Activated CD4-positive, alpha-beta T cell treated with anti-CD3 and anti-CD28 coated beads for 48 hours (primary cell): ENCODE measurements around the gene LRFN2.

Source experiments
- DNase-seq: peaks from one replicate; pipeline ENCODE4 v3.0.0-alpha.2; 2020

LRFN2 gene

GRCh38 chr6:40509716-40510260 is 77.4 kb downstream of the LRFN2 start:
- DNase-seq = no peak

DNA sequence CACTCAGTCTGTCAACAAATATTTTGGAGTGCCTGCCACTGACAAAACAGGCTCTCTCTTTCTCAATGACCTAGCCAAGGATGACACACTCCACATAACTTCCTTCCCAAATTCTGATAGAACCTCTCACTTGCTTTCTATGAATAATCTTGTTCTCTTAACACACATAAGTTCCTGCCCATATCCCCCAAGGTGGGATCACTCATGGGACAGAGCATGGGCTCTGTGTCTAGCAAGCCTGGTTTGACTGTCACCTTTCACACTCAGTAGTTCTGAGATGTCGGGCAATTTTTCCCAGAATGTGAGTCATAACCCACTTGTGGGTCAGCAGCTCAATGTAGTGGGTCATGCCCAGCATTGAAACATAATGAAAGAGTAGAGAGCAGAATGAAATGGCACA is 78.1 kb downstream of the LRFN2 start:
- DNase-seq = no peak

DNA sequence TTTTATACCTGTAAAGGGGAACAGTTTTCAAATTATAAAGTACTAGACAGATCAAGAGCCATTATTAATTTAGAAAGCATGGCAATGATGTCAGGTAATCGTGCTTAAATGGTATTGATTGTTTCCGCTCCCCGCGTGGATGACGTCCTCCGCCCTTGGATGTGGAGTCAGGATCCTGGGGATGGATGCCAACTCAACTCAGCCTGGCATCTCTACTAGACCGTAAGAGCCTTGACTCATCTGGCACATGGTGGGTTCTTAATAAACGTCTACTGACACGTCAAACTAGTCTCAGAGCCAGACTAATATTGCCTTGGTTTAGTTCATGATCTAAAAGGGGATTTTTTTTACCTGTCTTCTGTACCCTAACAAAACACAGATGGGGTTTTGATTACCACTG is 80.2 kb downstream of the LRFN2 start:
- no peak for DNase-seq

GRCh38 chr6:40505191-40505810 is 81.9 kb downstream of the LRFN2 start:
- DNase-seq = no peak

DNA sequence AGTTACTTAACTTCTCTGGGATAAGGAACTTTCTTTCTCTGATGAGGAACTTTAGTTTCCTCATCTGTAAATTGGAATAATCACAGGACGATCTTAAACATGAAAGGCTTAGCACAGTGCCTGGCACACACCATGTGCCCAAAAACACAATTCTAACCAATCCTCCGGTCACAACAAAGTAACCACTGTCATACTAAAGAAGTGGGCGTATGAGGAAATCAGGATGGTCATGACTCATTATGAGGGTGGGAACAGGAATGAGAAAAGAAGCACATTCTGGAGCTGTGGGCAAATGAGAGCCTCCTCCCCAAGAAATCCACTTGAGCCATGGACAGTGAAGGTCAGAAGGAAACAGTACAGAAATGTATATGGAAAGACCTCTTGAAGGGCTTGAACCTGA is 82.9 kb downstream of the LRFN2 start:
- no peak for DNase-seq

DNA sequence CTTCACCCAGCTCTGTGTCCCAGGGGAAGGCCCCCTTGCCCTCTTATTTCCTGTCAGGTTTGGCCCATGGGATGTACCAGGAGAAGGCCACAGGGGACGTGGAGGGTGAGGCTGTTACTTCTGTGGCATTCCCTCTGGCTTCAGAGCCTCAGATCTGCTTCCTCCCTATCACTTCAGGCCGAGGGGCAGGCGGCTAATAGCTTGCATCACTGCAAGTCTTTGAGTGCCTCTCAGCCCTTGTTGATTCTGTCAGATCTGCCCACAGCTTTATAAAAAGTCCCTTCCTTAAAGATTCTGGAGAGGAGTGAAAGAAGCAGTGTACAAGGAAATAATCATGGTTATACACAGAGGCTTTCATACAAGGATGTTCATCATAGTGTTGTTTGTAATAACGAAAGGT is 86.9 kb downstream of the LRFN2 start:
- DNase-seq = no peak

GRCh38 chr6:40499215-40499614 is 87.9 kb downstream of the LRFN2 start:
- DNase-seq = no peak

DNA sequence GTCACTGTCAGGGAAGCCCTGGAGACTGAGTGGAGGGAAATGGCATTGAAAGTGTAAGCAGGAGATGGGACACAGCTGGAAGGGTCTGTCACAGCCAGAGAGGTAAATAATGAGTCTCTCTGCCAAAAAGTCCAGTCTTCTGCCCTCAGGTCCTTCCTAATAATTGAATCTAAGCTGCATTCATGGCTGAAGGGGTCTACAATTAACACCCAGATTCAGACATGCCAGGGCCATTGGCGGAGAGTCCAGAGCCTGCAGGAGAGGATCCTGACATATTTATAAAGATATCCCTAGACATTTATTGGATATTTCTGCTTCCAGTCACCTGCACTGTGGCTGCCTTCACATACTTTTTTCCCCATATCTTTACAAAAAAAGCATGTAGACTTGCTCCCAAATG is 89.0 kb downstream of the LRFN2 start:
- no peak for DNase-seq

- no peak for DNase-seq
Measured at GRCh38 chr6:40492187-40492586, 95.0 kb downstream of the LRFN2 start.

DNA sequence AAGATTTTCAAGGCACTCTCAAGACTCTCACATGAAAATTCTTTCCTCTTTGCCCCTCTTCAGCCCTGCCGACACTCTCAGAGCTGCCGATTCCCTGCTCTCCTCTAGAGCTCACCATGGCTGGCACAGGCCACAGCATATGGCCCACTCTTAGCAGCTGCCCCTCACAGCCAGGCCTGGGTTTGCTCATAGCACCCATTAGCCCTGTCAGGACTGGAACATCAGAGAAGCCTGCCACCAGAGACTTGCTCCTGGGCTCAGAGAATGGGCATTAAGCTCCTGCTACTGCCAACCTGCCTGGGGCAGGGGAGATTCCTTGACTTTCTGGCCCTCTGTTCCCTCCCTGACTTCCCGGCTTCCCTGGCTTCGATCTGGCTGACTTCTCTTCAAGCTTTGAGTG is 96.7 kb downstream of the LRFN2 start:
- DNase-seq = no peak

GRCh38 chr6:40489798-40490197 is 97.4 kb downstream of the LRFN2 start:
- no peak for DNase-seq

DNA sequence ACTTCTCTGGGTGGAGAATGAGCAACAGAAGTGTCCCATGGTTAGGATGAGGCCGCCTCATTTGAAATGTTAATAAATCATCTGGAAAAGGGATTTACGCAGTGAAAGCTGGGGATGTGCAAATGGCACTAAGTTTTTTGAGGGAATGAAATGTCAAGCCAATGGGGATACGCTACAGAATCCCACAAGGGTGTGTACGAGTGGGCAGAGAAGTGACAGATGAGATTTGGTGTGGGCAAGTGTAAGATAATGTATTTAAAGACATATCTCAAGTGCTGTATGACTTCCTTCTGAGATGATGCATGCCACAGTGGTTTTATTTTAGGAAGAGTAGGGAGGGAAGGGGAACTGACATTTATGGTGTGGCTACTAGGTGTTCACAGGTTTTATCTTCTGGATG is 100.6 kb downstream of the LRFN2 start:
- DNase-seq = no peak

GRCh38 chr6:40485795-40486194 is 101.4 kb downstream of the LRFN2 start:
- no peak for DNase-seq

GRCh38 chr6:40485300-40485699 is 101.9 kb downstream of the LRFN2 start:
- DNase-seq = no peak

DNA sequence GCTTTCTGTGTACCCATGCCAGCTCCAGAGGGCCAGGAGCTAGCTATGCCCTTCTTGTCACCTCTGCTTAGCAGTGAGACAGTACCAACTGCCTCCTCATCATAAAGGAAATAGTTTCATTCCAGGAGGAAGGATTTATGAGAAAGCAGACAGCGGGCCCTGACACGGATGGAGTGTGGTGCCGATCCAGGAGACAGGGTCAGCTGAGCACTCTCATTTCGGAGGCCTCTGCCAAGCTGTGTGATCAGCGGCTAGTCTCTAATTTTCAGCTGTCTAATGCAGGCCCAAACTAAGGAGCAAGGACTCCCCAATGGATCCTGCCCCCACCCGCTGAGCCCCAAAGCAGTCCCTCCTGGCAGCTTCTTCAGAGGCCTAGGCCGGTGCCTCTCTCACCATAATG is 103.1 kb downstream of the LRFN2 start:
- no peak for DNase-seq

DNA sequence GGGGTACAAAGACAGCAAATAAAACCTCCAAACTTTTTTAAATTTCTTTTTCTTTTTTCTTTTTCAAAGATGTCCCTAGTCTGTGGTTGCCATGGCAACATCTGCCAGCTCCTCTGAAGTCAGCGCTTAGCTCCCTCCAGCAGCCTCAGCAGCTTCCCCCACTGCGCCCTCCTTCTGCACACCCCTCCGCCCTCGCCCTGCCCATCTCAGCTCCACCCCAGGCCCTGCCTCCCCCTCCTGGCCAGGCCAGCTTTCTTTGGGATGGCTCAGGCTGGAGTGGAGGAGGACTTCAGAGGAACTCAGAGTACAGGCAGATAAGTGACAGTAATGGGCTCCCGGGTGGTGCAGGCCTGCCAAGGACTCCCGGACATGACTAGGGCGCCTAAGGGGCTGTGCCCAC is 104.6 kb downstream of the LRFN2 start:
- no peak for DNase-seq

GRCh38 chr6:40480678-40481077 is 106.5 kb downstream of the LRFN2 start:
- no peak for DNase-seq

DNA sequence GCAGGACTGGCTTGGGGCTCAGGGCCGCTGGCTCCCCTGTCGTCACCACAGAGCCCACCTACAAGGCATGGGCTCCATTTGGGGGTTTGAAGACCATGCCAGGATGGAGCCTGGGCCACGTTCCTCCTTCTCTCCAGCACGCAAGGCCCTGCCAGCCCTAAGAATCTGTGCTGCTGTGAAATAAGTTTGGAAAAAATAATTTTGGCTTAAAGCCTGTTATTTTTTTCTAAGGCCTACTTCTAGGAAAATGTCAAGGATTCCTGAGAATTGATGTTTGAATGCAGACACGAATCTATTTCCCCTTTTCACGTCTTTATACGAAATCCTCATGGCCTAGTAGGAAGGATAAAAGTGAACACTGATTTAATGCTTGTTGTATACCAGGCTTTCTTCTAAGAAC is 107.5 kb downstream of the LRFN2 start:
- DNase-seq = no peak

DNA sequence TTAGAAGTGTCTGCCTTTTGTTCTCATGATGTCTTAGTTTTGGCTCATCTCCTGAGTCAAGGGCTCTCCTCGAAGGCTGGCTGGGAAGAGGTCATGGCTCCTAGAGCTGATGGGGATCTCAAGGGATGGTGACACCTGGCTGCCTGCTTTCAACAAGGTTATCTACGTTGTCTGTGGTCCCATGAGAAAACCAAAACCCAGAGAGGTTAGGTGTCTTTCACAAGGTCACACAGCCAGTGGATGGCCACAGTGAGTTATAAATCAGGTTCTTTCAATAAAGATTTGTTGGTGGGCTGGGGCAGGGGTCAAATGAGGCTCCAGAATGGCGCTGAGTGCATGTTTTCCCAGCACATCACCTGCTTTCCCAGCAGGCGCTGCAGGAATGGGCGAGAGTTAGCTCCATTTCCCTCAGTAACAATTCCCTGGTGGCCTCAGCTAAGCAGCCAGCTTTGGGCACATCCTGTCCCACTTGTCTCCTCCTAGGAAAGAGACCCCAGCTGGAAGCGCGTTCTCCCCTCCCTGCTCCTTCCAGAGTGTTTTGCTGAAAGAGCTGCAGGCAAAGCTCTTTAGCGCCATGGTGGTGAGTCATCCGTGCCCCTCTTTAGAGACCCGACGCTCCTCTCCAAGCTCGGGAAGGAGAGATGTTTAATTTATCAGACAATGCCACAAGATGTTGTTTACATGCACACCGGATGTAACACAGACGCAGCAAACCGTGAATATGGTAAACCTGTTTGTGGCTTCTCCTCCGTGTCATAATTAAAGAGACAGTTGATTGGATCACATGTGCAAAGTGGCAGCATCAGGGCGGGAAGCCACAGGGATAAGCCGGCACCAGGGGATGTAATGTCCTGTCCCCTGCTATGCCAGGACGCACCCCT is 109.7 kb downstream of the LRFN2 start:
- DNase-seq = no peak

DNA sequence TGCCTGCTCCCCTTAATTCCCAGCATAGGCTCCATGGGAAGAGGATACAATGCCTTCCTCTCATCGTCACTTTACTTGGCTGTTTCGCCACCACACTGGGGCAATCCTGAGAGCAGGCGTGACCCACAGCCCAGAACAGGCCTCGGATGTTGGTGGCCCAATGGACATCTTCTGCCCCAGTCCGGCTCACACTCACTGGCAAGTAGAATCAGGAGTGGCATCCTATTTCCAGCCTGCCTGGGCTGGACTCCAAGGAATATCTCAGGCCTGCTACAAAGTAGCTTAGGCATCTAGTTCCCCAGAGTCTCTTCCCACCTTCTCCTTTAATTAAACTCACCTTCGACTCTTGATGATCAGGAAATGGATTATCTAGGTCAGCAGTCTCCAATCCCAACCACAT is 110.5 kb downstream of the LRFN2 start:
- no peak for DNase-seq

- no peak for DNase-seq
Measured at GRCh38 chr6:40474937-40475336, 112.2 kb downstream of the LRFN2 start.

DNA sequence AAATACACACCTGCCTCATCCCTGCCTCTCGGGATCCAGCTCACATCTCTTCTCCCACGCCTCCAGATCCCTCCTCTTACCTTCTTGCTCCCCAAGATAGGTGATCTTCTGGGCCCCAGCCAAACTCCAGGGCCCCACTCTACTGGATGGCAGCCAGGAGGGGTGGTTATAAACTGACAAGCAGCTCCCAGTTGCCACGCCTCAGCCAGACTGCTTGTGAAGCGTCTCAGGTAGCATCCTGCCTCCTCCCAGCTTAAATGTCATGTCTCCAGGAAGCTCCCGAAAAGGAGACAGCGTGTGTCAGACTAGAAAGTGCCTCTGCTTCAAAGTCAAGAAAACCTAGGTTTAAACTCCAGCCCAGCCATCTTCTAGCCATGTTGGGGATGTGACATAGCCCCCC is 114.1 kb downstream of the LRFN2 start:
- DNase-seq = no peak

- no peak for DNase-seq
Measured at GRCh38 chr6:40472353-40472752, 114.8 kb downstream of the LRFN2 start.

DNA sequence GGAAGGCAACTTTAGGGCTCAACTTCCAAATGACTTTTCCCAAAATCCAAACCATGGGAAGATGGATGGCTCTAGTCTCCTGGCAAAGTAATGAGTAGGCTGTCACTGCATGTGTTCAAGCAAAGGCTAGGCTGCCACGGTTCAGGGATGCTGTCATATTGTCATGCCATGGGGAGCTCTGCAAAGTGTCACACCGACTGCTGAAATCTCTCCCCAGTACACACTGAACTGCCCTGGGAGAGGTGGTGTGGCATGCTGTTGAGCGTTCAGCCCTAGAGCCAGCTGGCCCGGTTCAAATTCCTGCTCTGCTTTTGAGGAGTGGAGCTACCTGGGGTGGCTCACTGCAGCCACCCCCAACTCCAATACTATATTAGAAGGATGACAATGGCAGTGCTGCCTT is 115.9 kb downstream of the LRFN2 start:
- DNase-seq = no peak
